ENCODE data around the gene SNORC. TPM values are rescaled to one million over a fixed set of nuclear protein-coding genes. Genes with fewer than 3 reads are reported as not detected.

Gene SNORC
- total RNA-seq, 1 donor from 2014 or later, result 3.1 TPM

DNA sequence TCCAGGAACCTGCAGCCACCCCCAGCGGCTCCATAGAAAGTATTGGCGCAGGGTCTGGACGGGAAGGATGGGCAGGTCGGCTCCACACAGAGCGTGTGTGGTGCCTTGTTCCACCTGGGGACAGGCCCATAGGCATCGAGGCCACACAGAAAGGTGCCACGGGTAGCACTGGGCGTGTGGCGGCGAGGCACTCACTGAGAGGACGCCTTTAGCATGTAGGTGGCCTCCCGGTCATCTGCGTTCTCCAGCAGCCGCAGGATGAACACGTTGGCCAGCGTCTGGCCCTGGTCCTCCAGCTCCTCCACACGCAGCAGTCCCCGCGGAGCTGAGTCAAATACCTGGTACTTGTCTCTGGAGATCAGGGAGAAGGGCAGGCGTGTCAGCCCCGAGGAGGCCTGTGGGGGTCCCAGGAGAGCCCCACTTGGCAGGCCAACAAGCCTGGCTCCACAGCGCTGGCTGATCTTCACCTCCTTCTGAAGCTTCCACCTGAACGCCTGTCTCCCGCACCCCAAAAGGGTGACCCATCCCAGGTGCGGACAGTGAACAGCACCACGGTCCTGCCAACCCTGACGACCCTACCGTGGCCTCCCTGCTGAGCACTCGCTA is 13.2 kb downstream of the SNORC start:
- no peak overlapping the region for H3K27ac Mint-ChIP-seq (ENCODE audit: unreplicated experiment)
- H3K9me3 Mint-ChIP-seq (ENCODE audit: unreplicated experiment), result no peaks in the 10 kb centered on the region
- Histone ChIP-seq H4K20me1 (ENCODE audit: insufficient read depth, low read length) (no peaks in the 10 kb centered on the region), H3K4me1 (ENCODE audit: insufficient read depth, low read length) (no peaks in the 10 kb centered on the region), H3K79me2 (ENCODE audit: insufficient read depth, low read length) (no peaks in the 10 kb centered on the region), H2AFZ (ENCODE audit: low read depth, low read length) (no peak overlapping the region), H3K4me2 (ENCODE audit: low read length) (no peak overlapping the region), H3K27ac (ENCODE audit: low read depth, low read length) (no peak overlapping the region), H3K9me3 (ENCODE audit: insufficient read depth, low read depth, low read length) (no peaks in the 10 kb centered on the region), H3K36me3 (ENCODE audit: insufficient read depth, low read length) (no peaks in the 10 kb centered on the region), H3K4me3 (ENCODE audit: insufficient read depth, low read depth, low read length) (no peak overlapping the region), H3K27me3 (ENCODE audit: insufficient read depth, low read length) (no peaks in the 10 kb centered on the region), H3K9ac (ENCODE audit: low read length) (no peak overlapping the region)
- DNase-seq (ENCODE audit: low read depth) (no peak), FAIRE-seq (no peak)
- peaks cover 27% of the 10 kb centered on the region for H3K27me3 Mint-ChIP-seq (ENCODE audit: low read depth, unreplicated experiment)
- no peaks in the 10 kb centered on the region for H3K4me1 Mint-ChIP-seq (ENCODE audit: low read depth, unreplicated experiment)
- no peak overlapping the region for H3K4me3 Mint-ChIP-seq (ENCODE audit: unreplicated experiment)
- TF ChIP-seq, protein P1, sequence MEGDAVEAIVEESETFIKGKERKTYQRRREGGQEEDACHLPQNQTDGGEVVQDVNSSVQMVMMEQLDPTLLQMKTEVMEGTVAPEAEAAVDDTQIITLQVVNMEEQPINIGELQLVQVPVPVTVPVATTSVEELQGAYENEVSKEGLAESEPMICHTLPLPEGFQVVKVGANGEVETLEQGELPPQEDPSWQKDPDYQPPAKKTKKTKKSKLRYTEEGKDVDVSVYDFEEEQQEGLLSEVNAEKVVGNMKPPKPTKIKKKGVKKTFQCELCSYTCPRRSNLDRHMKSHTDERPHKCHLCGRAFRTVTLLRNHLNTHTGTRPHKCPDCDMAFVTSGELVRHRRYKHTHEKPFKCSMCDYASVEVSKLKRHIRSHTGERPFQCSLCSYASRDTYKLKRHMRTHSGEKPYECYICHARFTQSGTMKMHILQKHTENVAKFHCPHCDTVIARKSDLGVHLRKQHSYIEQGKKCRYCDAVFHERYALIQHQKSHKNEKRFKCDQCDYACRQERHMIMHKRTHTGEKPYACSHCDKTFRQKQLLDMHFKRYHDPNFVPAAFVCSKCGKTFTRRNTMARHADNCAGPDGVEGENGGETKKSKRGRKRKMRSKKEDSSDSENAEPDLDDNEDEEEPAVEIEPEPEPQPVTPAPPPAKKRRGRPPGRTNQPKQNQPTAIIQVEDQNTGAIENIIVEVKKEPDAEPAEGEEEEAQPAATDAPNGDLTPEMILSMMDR (IDR thresholded peaks at IDR 0.05; ENCODE audit: insufficient read depth, low read depth, low read length), result no peak
- TF ChIP-seq EZH2 (IDR thresholded peaks at IDR 0.05; ENCODE audit: insufficient read depth, low read length), result no peak
- peaks cover 4% of the 10 kb centered on the region for H3K36me3 Mint-ChIP-seq (ENCODE audit: low read depth, unreplicated experiment)

DNA sequence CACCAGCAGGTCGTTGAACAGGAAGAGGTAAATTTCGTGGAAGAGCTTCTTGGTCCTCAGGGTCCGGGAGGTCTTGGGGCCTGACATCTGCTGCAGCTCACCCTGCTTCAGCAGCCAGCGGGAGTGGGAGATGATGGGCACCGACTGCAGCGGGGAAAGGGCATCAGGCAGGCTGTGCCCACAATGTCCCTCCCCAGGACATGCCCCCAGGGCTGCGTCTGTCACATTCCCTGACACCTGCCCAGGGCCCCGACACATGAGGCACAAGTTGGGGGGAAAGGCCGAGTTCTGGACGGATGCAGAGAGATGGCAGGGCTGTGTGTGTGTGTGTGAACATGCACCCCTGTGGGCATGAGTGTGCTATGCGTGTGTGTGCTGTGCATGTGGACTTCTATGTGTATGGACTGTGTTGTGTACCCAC is 13.9 kb downstream of the SNORC start:
- Histone ChIP-seq H3K27me3 (ENCODE audit: insufficient read depth, low read length) (no peaks in the 10 kb centered on the region), H2AFZ (ENCODE audit: low read depth, low read length) (no peak overlapping the region), H3K4me1 (ENCODE audit: insufficient read depth, low read length) (no peaks in the 10 kb centered on the region), H3K9ac (ENCODE audit: low read length) (no peak overlapping the region), H3K4me3 (ENCODE audit: insufficient read depth, low read depth, low read length) (no peak overlapping the region), H3K4me2 (ENCODE audit: low read length) (no peak overlapping the region), H3K79me2 (ENCODE audit: insufficient read depth, low read length) (no peaks in the 10 kb centered on the region), H3K27ac (ENCODE audit: low read depth, low read length) (no peak overlapping the region), H3K36me3 (ENCODE audit: insufficient read depth, low read length) (no peaks in the 10 kb centered on the region), H3K9me3 (ENCODE audit: insufficient read depth, low read depth, low read length) (no peaks in the 10 kb centered on the region), H4K20me1 (ENCODE audit: insufficient read depth, low read length) (no peaks in the 10 kb centered on the region)
- peaks cover 2% of the 10 kb centered on the region for H3K36me3 Mint-ChIP-seq (ENCODE audit: low read depth, unreplicated experiment)
- H3K27me3 Mint-ChIP-seq (ENCODE audit: low read depth, unreplicated experiment), result peaks cover 30% of the 10 kb centered on the region
- TF ChIP-seq EZH2 (IDR thresholded peaks at IDR 0.05; ENCODE audit: insufficient read depth, low read length), result no peak
- TF ChIP-seq, protein P1 (IDR thresholded peaks at IDR 0.05; ENCODE audit: insufficient read depth, low read depth, low read length), result no peak
- DNase-seq (ENCODE audit: low read depth), result no peak
- no peak overlapping the region for H3K27ac Mint-ChIP-seq (ENCODE audit: unreplicated experiment)
- no peak for FAIRE-seq
- H3K4me1 Mint-ChIP-seq (ENCODE audit: low read depth, unreplicated experiment), result no peaks in the 10 kb centered on the region
- H3K9me3 Mint-ChIP-seq (ENCODE audit: unreplicated experiment), result no peaks in the 10 kb centered on the region
- H3K4me3 Mint-ChIP-seq (ENCODE audit: unreplicated experiment), result no peak overlapping the region

DNA sequence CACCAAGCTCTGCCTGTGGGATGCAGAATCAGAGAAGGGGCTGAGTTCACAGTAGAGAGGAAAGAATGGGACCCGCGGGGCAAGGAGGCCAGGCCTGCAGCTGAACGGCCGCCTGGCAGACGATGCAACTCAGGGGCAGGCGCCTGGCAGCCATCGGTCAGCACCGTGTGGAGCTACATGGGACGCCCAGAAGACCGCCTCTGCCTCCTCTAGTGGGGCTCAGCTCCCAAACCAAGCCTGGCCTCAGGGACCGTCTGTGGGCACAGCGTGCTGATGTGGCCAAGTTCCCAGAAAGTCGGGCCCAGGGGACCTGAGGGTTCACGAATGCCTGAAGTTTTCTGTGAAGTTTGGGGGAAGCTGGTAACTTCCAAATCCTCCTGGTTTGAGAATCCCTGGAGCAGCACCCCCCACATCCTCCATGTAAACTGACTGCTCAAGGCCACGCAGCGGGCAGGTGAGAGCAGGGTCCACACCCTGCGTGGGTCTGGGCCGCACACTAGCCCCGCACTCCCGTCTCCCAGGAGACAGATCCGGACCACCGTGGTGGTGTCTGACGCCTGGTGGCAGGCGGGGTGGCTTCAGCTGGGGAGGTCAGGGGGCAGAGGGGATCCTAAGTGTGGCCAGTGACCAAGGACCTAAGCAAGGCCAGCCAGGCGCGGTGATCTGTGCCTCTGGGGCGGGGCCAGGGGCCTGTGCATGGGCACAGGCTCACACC is 14.6 kb downstream of the SNORC start:
- FAIRE-seq (no peak), DNase-seq (ENCODE audit: low read depth) (no peak)
- TF ChIP-seq, protein P1 (IDR thresholded peaks at IDR 0.05; ENCODE audit: insufficient read depth, low read depth, low read length), result no peak
- TF ChIP-seq EZH2 (IDR thresholded peaks at IDR 0.05; ENCODE audit: insufficient read depth, low read length), result no peak
- Histone ChIP-seq H3K9me3 (ENCODE audit: insufficient read depth, low read depth, low read length) (no peaks in the 10 kb centered on the region), H3K4me2 (ENCODE audit: low read length) (no peak overlapping the region), H3K27me3 (ENCODE audit: insufficient read depth, low read length) (no peaks in the 10 kb centered on the region), H3K9ac (ENCODE audit: low read length) (no peak overlapping the region), H3K4me3 (ENCODE audit: insufficient read depth, low read depth, low read length) (no peak overlapping the region), H3K4me1 (ENCODE audit: insufficient read depth, low read length) (no peaks in the 10 kb centered on the region), H3K79me2 (ENCODE audit: insufficient read depth, low read length) (no peaks in the 10 kb centered on the region), H3K27ac (ENCODE audit: low read depth, low read length) (no peak overlapping the region), H3K36me3 (ENCODE audit: insufficient read depth, low read length) (no peaks in the 10 kb centered on the region), H4K20me1 (ENCODE audit: insufficient read depth, low read length) (no peaks in the 10 kb centered on the region), H2AFZ (ENCODE audit: low read depth, low read length) (no peak overlapping the region)
- H3K4me1 Mint-ChIP-seq (ENCODE audit: low read depth, unreplicated experiment), result no peaks in the 10 kb centered on the region
- H3K27ac Mint-ChIP-seq (ENCODE audit: unreplicated experiment), result no peak overlapping the region
- no peaks in the 10 kb centered on the region for H3K36me3 Mint-ChIP-seq (ENCODE audit: low read depth, unreplicated experiment)
- peaks cover 36% of the 10 kb centered on the region for H3K27me3 Mint-ChIP-seq (ENCODE audit: low read depth, unreplicated experiment)
- peaks cover under 1% of the 10 kb centered on the region for H3K9me3 Mint-ChIP-seq (ENCODE audit: unreplicated experiment)
- H3K4me3 Mint-ChIP-seq (ENCODE audit: unreplicated experiment), result no peak overlapping the region
